Globus pallidus (tissue), 1 donor: ENCODE measurements around the gene DNMT3A.

Experiments
- DNase-seq: peaks from one replicate; pipeline ENCODE4 v3.0.0-alpha.2; 2015; ENCODE audit warnings: low spot score

DNMT3A gene

GRCh38 chr2:25324905-25325592 lies 16.7 kb downstream of the DNMT3A start:
- no peak for DNase-seq

- DNase-seq = no peak
Measured at GRCh38 chr2:25324251-25324650, 17.5 kb downstream of the DNMT3A start.

GRCh38 chr2:25323610-25324189 lies 18.0 kb downstream of the DNMT3A start:
- no peak for DNase-seq

GRCh38 chr2:25323042-25323514 lies 18.6 kb downstream of the DNMT3A start:
- no peak for DNase-seq

GRCh38 chr2:25322312-25322711 lies 19.4 kb downstream of the DNMT3A start:
- no peak for DNase-seq

DNA sequence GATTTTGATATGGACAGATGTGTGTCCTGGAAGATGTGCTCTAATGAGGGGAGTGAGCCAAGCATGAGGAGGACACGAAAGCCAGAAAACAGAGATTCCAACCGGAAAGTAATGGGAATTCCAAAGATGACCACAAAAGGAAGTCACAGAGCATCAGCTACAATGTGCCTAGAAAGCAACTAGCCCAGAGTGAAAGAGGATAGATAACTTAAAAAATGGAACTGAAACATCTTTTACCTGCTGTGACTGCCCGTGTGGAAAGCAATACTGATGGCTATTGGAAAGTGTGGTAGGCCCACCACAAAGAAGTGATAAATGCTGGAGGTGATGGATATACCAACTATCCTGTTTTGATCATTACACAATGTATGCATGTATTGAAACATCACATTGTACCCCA lies 21.6 kb downstream of the DNMT3A start:
- no peak for DNase-seq

- peak; percentile 59 for DNase-seq
Measured at GRCh38 chr2:25316101-25316500, 25.6 kb downstream of the DNMT3A start.

- no peak for DNase-seq
Measured at GRCh38 chr2:25315316-25315680, 26.4 kb downstream of the DNMT3A start.

GRCh38 chr2:25314514-25315315 lies 27.0 kb downstream of the DNMT3A start:
- peak; percentile 63 for DNase-seq

- no peak for DNase-seq
Measured at GRCh38 chr2:25313711-25314513, 27.8 kb downstream of the DNMT3A start.

DNA sequence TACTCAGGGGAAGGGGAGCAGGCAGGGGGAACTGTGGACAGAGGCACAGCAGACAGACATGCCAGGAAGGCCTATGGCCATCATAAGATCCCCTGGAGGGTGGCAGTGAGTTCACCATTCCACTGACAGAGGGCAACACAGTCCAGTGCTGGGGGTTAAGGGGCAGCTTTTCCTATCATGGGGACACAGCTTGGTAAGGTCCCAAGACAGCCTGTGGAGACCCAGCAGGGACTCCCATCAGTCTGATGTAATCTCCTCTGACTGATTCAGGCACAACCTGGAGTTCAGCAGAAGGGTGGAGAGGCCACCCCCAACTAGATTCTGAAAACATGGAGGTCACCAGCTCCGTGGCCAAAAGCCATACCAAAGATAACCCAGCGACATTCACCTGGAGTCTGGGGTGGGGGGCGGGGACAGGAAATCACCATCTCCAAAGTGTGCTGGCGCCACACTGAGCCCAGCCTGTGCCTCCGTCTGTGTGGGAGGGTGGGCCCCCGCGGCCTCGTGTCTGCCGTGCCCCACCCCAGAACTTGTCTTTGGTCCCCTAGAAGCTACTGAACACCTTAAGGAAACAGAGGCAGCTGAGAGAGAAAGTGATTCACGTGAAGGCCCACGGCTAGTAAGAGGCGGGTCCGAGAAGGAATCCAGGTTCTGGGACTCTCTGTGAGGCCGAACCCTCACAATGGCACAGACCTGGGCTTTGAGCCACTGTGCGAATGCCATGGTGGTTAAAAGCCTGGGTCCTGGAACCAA lies 28.6 kb downstream of the DNMT3A start:
- DNase-seq = no peak

- no peak for DNase-seq
Measured at GRCh38 chr2:25311865-25312575, 29.7 kb downstream of the DNMT3A start.

DNA sequence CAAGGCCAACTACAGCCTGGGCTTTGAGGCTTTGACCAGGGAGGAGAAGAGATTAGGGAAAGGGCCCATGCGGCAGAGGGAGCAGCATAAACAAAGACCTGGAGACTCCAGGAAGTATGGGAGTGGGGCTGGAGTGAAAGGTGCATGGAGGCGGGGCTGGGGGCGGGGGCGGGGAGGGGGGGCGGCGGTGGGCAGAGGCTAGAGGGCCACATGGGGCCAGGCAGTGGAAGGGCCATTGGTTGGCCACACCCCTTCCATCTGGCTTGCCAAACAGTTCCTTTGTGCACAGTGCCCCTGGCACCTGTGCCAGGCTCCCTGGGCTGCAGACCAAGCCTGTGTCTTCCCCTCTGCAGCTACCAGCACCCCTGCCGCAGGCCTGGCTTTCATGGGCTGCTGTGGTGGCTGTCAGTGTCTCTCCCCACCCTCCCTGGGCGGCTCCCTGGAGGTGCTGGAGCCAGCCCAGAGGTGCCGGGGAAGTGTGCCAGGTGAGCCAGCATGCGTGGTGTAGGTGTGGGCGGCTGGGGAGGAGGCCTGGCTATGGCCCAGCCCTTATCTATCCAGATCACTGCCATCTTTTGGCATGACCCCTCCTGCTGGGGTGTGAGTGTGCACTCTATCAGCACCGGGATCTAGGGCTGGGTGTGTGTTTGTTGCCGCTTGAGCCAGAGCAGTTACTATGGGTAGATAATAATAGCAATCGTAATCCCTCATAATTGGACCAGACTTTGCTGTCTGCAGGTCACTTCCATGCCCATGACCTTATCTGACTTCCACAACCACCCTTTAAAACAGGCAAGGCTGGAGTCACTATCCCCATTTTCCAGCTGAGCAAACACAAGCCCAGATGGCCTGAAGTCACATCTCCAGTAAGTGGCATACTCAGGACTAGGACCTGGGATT lies 30.5 kb downstream of the DNMT3A start:
- DNase-seq = no peak

GRCh38 chr2:25310709-25310964 lies 31.1 kb downstream of the DNMT3A start:
- no peak for DNase-seq

GRCh38 chr2:25309402-25309801 lies 32.3 kb downstream of the DNMT3A start:
- peak; percentile 71 for DNase-seq

DNA sequence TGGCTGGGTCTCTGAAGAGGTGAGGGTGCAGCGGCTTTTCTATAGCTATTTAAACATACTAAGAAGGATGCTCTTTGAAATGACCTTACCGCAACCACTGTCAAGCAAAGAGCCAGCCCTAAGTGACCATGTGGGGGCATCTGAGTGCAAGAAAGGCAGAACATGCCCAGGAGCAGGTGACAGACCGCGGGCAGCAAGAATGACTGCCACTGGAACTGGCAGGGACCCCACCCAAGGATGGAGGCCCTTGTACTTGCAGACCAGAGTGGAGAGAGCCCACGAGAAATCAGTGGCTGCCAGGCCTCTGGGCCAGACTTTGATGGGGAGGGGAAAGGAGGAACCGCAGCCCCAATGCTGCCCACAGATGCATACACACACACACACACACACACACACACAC lies 33.1 kb downstream of the DNMT3A start:
- DNase-seq = peak; percentile 60

GRCh38 chr2:25307949-25308557 lies 33.7 kb downstream of the DNMT3A start:
- peak; percentile 59 for DNase-seq

DNA sequence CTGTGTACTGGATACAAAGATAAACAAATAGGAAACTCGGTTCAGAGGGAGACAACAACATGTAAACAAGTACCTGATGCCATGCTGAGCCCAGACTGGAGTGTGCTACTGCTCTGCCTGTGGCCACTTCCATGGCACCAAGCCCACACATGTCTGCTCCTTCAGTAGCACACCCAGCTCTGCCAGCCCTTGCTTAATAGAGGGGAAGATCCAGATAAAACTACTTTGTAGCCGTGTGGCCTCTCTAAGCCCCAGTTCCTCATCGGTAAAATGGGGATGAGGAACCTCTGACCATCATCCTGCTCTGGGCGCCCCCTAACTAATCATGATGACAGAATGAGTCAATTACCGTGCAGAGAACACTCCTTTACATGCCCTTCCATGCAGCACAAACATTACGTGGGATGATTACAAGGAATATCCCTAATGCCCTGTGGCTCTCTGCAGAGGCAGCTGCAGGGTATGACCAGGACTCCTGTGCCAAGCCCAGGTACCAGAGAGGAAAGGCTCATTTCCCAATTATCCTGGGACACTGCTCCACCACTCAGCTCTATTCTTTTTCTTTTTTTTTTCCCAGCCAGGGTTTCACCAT lies 34.9 kb downstream of the DNMT3A start:
- no peak for DNase-seq

DNA sequence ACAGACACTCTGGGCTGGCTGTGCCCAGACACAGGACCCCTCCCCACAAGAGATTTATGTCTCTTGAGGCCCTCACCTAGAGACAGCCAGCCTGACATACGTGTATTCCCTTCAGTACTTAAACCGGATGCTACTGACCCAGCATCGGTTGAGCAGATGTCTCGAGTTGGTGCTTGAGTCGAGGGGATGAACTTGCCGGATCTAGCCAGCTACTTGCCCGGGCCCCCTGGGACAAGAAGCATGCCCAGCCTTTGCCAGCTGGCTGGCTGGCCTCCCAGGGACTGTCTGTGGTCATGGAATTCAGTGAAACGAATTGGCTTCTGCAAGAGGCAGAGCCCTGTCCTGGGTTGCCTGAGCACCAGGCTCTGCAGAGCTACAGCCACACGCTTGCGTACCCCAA lies 36.0 kb downstream of the DNMT3A start:
- DNase-seq = peak; percentile 71
